H9 (cell line): Measurements from ENCODE around the gene TFDP3. TPM values are rescaled to one million over a fixed set of nuclear protein-coding genes. Genes with fewer than 3 reads are reported as not detected.

Experiments
- DNase-seq: peaks from one replicate; pipeline ENCODE4 v3.0.0-alpha.2; 2017
- H2AFZ ChIP-seq: one replicate; pipeline ENCODE4 v1.6.1; 2013; ENCODE audit warnings: mild to moderate bottlenecking, low read length, control low read depth, moderate library complexity
- H2AK5ac ChIP-seq: 2 replicates; pipeline ENCODE4 v1.6.1; 2013; ENCODE audit warnings: low read length, control low read depth, mixed read lengths; ENCODE audit not compliant: insufficient read length
- H2BK120ac ChIP-seq: one replicate; pipeline ENCODE4 v1.6.1; 2013; ENCODE audit warnings: low read depth, mild to moderate bottlenecking, low read length, control low read depth, inconsistent platforms; ENCODE audit not compliant: poor library complexity, severe bottlenecking
- H2BK12ac ChIP-seq: 2 replicates; pipeline ENCODE4 v1.6.1; 2013; ENCODE audit warnings: low read length, control low read depth, mixed read lengths, low read depth; ENCODE audit not compliant: insufficient read length
- H2BK15ac ChIP-seq: 2 replicates; pipeline ENCODE4 v1.6.1; 2013; ENCODE audit warnings: low read depth, low read length, control low read depth
- H2BK20ac ChIP-seq: one replicate; pipeline ENCODE4 v1.6.1; 2013; ENCODE audit warnings: low read depth, mild to moderate bottlenecking, low read length, control low read depth, inconsistent platforms; ENCODE audit not compliant: poor library complexity, severe bottlenecking
- H2BK5ac ChIP-seq: 2 replicates; pipeline ENCODE4 v1.6.1; 2013; ENCODE audit warnings: low read length, control low read depth, mixed read lengths; ENCODE audit not compliant: insufficient read length
- H3K14ac ChIP-seq: 2 replicates; pipeline ENCODE4 v1.6.1; 2013; ENCODE audit warnings: low read length, control low read depth; ENCODE audit not compliant: insufficient read depth
- H3K18ac ChIP-seq: 2 replicates; pipeline ENCODE4 v1.6.1; 2013; ENCODE audit warnings: low read depth, mild to moderate bottlenecking, mixed read lengths, low read length, control low read depth; ENCODE audit not compliant: insufficient read length
- H3K23ac ChIP-seq: 2 replicates; pipeline ENCODE4 v1.6.1; 2013; ENCODE audit warnings: low read length, control low read depth, mixed read lengths, low read depth; ENCODE audit not compliant: insufficient read length
- H3K23me2 ChIP-seq: 2 replicates; pipeline ENCODE4 v1.6.1; 2013; ENCODE audit warnings: low read depth, mild to moderate bottlenecking, mixed read lengths, low read length, control low read depth; ENCODE audit not compliant: insufficient read length, poor library complexity, severe bottlenecking
- H3K27ac ChIP-seq: 2 replicates; pipeline ENCODE4 v1.5.1; 2013; ENCODE audit warnings: low read length, control low read depth, mixed read lengths, low read depth; ENCODE audit not compliant: insufficient read length
- H3K27me3 ChIP-seq: 2 replicates; pipeline ENCODE4 v1.6.1; 2013; ENCODE audit warnings: low read length, control low read depth, inconsistent platforms; ENCODE audit not compliant: insufficient read depth
- H3K4ac ChIP-seq: 2 replicates; pipeline ENCODE4 v1.6.1; 2013; ENCODE audit warnings: low read depth, mild to moderate bottlenecking, control low read depth, inconsistent platforms, low read length, moderate library complexity
- H3K4me1 ChIP-seq: 2 replicates; pipeline ENCODE4 v1.6.1; 2013; ENCODE audit warnings: low read length, control low read depth, inconsistent platforms; ENCODE audit not compliant: insufficient read depth
- H3K4me2 ChIP-seq: 2 replicates; pipeline ENCODE4 v1.6.1; 2013; ENCODE audit warnings: low read length, control low read depth, mixed read lengths; ENCODE audit not compliant: insufficient read length, insufficient read depth
- H3K56ac ChIP-seq: 2 replicates; pipeline ENCODE4 v1.6.1; 2013; ENCODE audit warnings: low read depth, mild to moderate bottlenecking, mixed read lengths, low read length, control low read depth; ENCODE audit not compliant: insufficient read length
- H3K79me1 ChIP-seq: 2 replicates; pipeline ENCODE4 v1.6.1; 2013; ENCODE audit warnings: low read depth, mild to moderate bottlenecking, moderate library complexity, low read length, control low read depth, inconsistent platforms; ENCODE audit not compliant: insufficient read depth, poor library complexity, severe bottlenecking
- H3K79me2 ChIP-seq: 2 replicates; pipeline ENCODE4 v1.6.1; 2013; ENCODE audit warnings: low read length, control low read depth, inconsistent platforms; ENCODE audit not compliant: insufficient read depth
- H3K9ac ChIP-seq: 2 replicates; pipeline ENCODE4 v1.6.1; 2013; ENCODE audit warnings: low read length, control low read depth, mixed read lengths; ENCODE audit not compliant: insufficient read length; ENCODE audit errors: extremely low read depth
- H3K9me3 ChIP-seq: one replicate; pipeline ENCODE4 v1.6.1; 2013; ENCODE audit warnings: low read depth, low read length, inconsistent platforms; ENCODE audit not compliant: control insufficient read depth
- H3T11ph ChIP-seq: one replicate; pipeline ENCODE4 v1.6.1; 2013; ENCODE audit warnings: mild to moderate bottlenecking, low read length, control low read depth, inconsistent platforms
- H4K20me1 ChIP-seq: one replicate; pipeline ENCODE4 v1.6.1; 2013; ENCODE audit not compliant: control insufficient read depth, insufficient read length, insufficient read depth
- H4K5ac ChIP-seq: 2 replicates; pipeline ENCODE4 v1.6.1; 2013; ENCODE audit warnings: low read depth, mild to moderate bottlenecking, mixed read lengths, low read length, control low read depth; ENCODE audit not compliant: insufficient read length
- H4K8ac ChIP-seq: replicated peaks from 2 replicates; pipeline ENCODE4 v1.6.1; 2013; ENCODE audit warnings: low read length, control low read depth, mixed read lengths, low read depth; ENCODE audit not compliant: insufficient read length
- H4K91ac ChIP-seq: 2 replicates; pipeline ENCODE4 v1.6.1; 2013; ENCODE audit warnings: low read depth, mild to moderate bottlenecking, moderate library complexity, mixed read lengths, low read length, control low read depth; ENCODE audit not compliant: insufficient read length
- H3K27ac Mint-ChIP-seq, 3 experiments: 2 replicates in 2 of 3; 3 replicates in 1 of 3; pipeline ENCODE4 v1.8.0; 2020 to 2021; ENCODE audit warnings: mixed read lengths in 3 of 3, mild to moderate bottlenecking in 1 of 3, moderate library complexity in 1 of 3
- H3K27me3 Mint-ChIP-seq: 2 replicates; pipeline ENCODE4 v1.8.0; 2021; ENCODE audit warnings: low read depth, mild to moderate bottlenecking, moderate library complexity, mixed read lengths
- H3K36me3 Mint-ChIP-seq, 3 experiments: 2 replicates in 2 of 3; 3 replicates in 1 of 3; pipeline ENCODE4 v1.8.0; 2020 to 2021; ENCODE audit warnings: low read depth in 3 of 3, mixed read lengths in 3 of 3; ENCODE audit not compliant: insufficient read depth in 1 of 3
- H3K4me1 Mint-ChIP-seq, 2 experiments: 2 replicates each; pipeline ENCODE4 v1.8.0; 2020; ENCODE audit warnings: mixed read lengths in 2 of 2
- H3K4me3 Mint-ChIP-seq, 2 experiments: 2 replicates in 1 of 2; 3 replicates in 1 of 2; pipeline ENCODE4 v1.8.0; 2020 to 2021; ENCODE audit warnings: mild to moderate bottlenecking in 2 of 2, mixed read lengths in 2 of 2, moderate library complexity in 1 of 2
- H3K9me3 Mint-ChIP-seq, 2 experiments: 2 replicates in 1 of 2; 3 replicates in 1 of 2; pipeline ENCODE4 v1.8.0; 2020; ENCODE audit warnings: mild to moderate bottlenecking in 2 of 2, mixed read lengths in 2 of 2, moderate library complexity in 1 of 2
- CTCF ChIP-seq: fragments of 200-600 bp; sonication (generic); conservative IDR thresholded peaks from 3 replicates; pipeline ENCODE4 v1.8.0; 2021; ENCODE audit warnings: antibody characterized with exemption, mild to moderate bottlenecking
- WGBS: extraction: QIAGEN DNeasy Blood & Tissue Kit; methylation state at CpG from one replicate; pipeline ENCODE4 v1.1.7; 2013; ENCODE audit warnings: missing lambda C conversion rate, low lambda C conversion rate, mixed read lengths; ENCODE audit not compliant: insufficient read length; ENCODE audit errors: extremely low coverage; 5-methylcytosine and 5-hydroxymethylcytosine counted together
- total RNA-seq: library from RNA; stranded (reverse); gene quantifications from 2 replicates; pipeline ENCODE4 v1.2.1, GENCODE V29; 2021

The TFDP3 gene
- total RNA-seq, 1 experiment from 2014 or later = not detected

GRCh38 chrX:133189195-133189594, 29.0 kb downstream of the TFDP3 start:
- H2BK5ac ChIP-seq = no peak overlapping the region

More at GRCh38 chrX:133189195-133189594, 29.0 kb downstream of the TFDP3 start:
- H3K27ac Mint-ChIP-seq = no peak overlapping the region; a peak in 1 of 7 replicates
- Histone ChIP-seq H4K91ac (no peak overlapping the region), H3K9ac (no peak overlapping the region), H3K4me2 (no peak overlapping the region), H3K9me3 (no peaks in the 10 kb centered on the region), H2BK15ac (no peak overlapping the region), H3T11ph (no peak overlapping the region), H3K79me1 (no peaks in the 10 kb centered on the region), H3K23me2 (no peaks in the 10 kb centered on the region), H3K79me2 (no peaks in the 10 kb centered on the region), H3K27ac (no peak overlapping the region), H3K4me1 (peaks cover 9% of the 10 kb centered on the region; the same call in 1 of the 2 replicates), H4K20me1 (no peaks in the 10 kb centered on the region), H4K5ac (no peak overlapping the region), H3K56ac (no peak overlapping the region), H3K27me3 (no peaks in the 10 kb centered on the region), H3K23ac (no peak overlapping the region), H4K8ac (no peak overlapping the region), H3K18ac (no peak overlapping the region), H2AK5ac (no peak overlapping the region), H3K4ac (no peak overlapping the region), H2BK20ac (no peak overlapping the region), H2AFZ (no peak overlapping the region), H3K14ac (no peak overlapping the region), H2BK120ac (no peak overlapping the region), H2BK12ac (no peak overlapping the region)
- no peaks in the 10 kb centered on the region; the same call in 1 of the 2 replicates for H3K27me3 Mint-ChIP-seq
- no peaks in the 10 kb centered on the region; a peak in 1 of 7 replicates for H3K36me3 Mint-ChIP-seq
- no CpG with 5 or more reads among the region's 8 CpGs for WGBS
- no peaks in the 10 kb centered on the region for H3K9me3 Mint-ChIP-seq
- peaks cover 29 to 41% of the 10 kb centered on the region in 2 experiments for H3K4me1 Mint-ChIP-seq
- no peak overlapping the region for H3K4me3 Mint-ChIP-seq
- TF ChIP-seq CTCF = no peak
- no peak for DNase-seq
